Measurements from ENCODE around the gene GRB2. TPM values are rescaled to one million over a fixed set of nuclear protein-coding genes. Genes with fewer than 3 reads are reported as not detected.

GRB2 gene
- total and polyA plus RNA-seq, 7 experiments from 2014 or later = 112 to 167 (median 145) TPM

DNA sequence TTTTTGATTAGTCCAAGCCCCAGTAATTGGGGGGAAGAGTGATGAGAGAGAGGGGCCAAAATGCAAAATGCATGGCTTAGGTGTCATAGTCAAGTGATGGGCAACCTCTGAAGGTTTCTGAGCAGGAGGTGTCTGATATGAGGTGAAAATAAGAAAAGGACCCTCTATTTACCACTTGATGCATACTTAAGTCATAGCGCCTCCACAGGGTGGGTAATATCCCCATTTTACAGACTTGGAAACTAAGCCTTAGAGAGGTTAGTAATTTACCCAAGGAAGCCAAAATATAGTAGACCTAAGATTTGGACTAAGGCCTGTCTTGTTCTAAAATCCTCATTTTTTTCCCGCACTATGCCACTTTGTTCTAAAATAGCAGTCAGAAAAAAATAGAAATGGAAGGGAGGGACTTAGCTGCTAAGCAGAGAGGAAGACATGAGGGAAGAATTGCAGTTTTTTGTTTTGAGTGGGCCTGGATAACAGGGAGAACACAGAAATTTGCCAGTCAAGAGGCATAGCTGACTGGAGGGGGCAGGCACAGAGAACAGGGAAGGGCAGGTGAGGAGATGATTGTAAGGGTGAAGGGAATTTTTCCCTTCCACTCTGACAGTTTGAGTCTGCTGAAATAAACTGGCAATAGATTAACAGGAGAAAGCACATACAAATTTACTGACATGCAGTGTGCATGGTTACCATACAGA lies 2.3 kb upstream of the GRB2 start:
- H3K4me3 ChIP-seq (ENCODE audit: low read length) = no peak overlapping the region
- intact Hi-C loops (cut with micrococcal nuclease) = loop anchor here (5.0 to 10.0 kb wide), 2 partner anchors 373 to 436 kb away; partner anchors contain the start of gene HID1 (in 1 of the 2)
- POLR2A ChIA-PET = interaction anchor here (0.6 to 3.4 kb wide), 5 partner anchors 62 to 137 kb away, joined by 3 to 32 read pairs (median 4); partner anchors contain the start of genes MIF4GD and SLC25A19

DNA sequence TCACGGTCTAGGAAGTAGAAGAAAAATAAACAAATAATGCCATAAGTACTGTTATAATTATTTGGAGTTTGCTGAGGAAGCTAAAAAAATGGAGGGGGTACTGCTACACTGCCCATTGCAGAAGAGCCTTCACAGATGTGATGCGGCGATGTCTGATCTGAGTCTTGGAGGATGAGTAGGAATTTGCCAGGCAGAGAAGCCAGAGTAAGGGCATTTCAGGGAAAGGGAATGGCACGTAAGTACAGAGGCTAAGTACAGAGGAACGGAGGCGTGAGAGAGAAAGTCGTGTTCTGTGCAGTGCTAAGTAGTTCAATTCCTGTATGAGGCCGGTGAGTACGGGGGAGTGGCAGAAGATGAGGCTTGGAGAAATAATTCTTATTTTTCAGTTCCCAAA lies 741 bp upstream of the GRB2 start:
- intact Hi-C loops (cut with micrococcal nuclease) = loop anchor here (5.0 to 10.0 kb wide), 2 partner anchors 371 to 434 kb away; partner anchors contain the start of gene HID1 (in 1 of the 2)
- ATAC-seq = no peak
- Histone ChIP-seq H3K4me3 (ENCODE audit: low read length) (peak overlapping the region; percentile 56), H3K36me3 (ENCODE audit: control insufficient read depth in 2 of 3, insufficient read depth in 3 of 3, low read length in 3 of 3) (peaks cover 0 to 7% (median 0%) of the 10 kb centered on the region in 3 experiments), H3K27ac (ENCODE audit: low read depth, low read length) (peak overlapping the region; percentile 55), H3K27me3 (ENCODE audit: control insufficient read depth in 2 of 2, insufficient read depth in 2 of 2, low read length in 2 of 2) (no peaks in the 10 kb centered on the region), H3K4me1 (ENCODE audit: control insufficient read depth in 2 of 2, insufficient read depth in 2 of 2, low read length in 2 of 2) (peaks cover 25 to 28% of the 10 kb centered on the region in 2 donors), H3K9me3 (ENCODE audit: control insufficient read depth in 2 of 3, low read length in 3 of 3) (no peaks in the 10 kb centered on the region)
- ChIA-PET POLR2A (interaction anchor here (0.7 to 3.4 kb wide), 22 partner anchors 9 to 378 kb away, joined by 3 to 32 read pairs (median 4); partner anchors contain the start of genes GGA3, LLGL2, MIF4GD and MRPS7), CTCF (interaction anchor here (0.6 to 2.7 kb wide), 5 partner anchors 70 to 136 kb away, joined by 3 to 14 read pairs (median 4); partner anchors contain the start of genes MIF4GD and SLC25A19)
- Mint-ChIP-seq H3K4me3 (peak overlapping the region; percentile 91 to 100 (median 96)), H3K27ac (peak overlapping the region; percentile 81 to 91 (median 87)), H3K27me3 (no peaks in the 10 kb centered on the region), H3K9me3 (no peaks in the 10 kb centered on the region), H3K4me1 (peaks cover 23 to 49% (median 46%) of the 10 kb centered on the region in 7 donors), H3K36me3 (peaks cover 0 to 5% (median 0%) of the 10 kb centered on the region in 5 donors)
- peak in 2 of 9 donors; percentile 11 to 16 for DNase-seq

More for the DNA sequence above, 2.3 kb upstream of the GRB2 start:
- Histone ChIP-seq H3K36me3 (ENCODE audit: control insufficient read depth in 2 of 3, insufficient read depth in 3 of 3, low read length in 3 of 3) (peaks cover 0 to 7% (median 0%) of the 10 kb centered on the region in 3 experiments), H3K27me3 (ENCODE audit: control insufficient read depth in 2 of 2, insufficient read depth in 2 of 2, low read length in 2 of 2) (no peaks in the 10 kb centered on the region), H3K27ac (ENCODE audit: low read depth, low read length) (no peak overlapping the region), H3K4me1 (ENCODE audit: control insufficient read depth in 2 of 2, insufficient read depth in 2 of 2, low read length in 2 of 2) (peaks cover 12 to 26% of the 10 kb centered on the region in 2 donors), H3K9me3 (ENCODE audit: control insufficient read depth in 2 of 3, low read length in 3 of 3) (no peaks in the 10 kb centered on the region)
- CTCF ChIA-PET = interaction anchor here (1.0 to 2.7 kb wide), 2 partner anchors 85 kb away, joined by 8 to 14 read pairs; no protein-coding TSS in a partner anchor
- ATAC-seq = no peak
- Mint-ChIP-seq H3K4me1 (peaks cover 32 to 49% (median 47%) of the 10 kb centered on the region in 7 donors), H3K9me3 (peaks cover 0 to 2% (median 0%) of the 10 kb centered on the region in 11 donors), H3K27me3 (no peaks in the 10 kb centered on the region), H3K36me3 (peaks cover 0 to 5% (median 0%) of the 10 kb centered on the region in 5 donors), H3K27ac (peak overlapping the region in 5 of 9 donors; percentile 9 to 80 (median 22)), H3K4me3 (no peak overlapping the region)
- DNase-seq = no peak

DNA sequence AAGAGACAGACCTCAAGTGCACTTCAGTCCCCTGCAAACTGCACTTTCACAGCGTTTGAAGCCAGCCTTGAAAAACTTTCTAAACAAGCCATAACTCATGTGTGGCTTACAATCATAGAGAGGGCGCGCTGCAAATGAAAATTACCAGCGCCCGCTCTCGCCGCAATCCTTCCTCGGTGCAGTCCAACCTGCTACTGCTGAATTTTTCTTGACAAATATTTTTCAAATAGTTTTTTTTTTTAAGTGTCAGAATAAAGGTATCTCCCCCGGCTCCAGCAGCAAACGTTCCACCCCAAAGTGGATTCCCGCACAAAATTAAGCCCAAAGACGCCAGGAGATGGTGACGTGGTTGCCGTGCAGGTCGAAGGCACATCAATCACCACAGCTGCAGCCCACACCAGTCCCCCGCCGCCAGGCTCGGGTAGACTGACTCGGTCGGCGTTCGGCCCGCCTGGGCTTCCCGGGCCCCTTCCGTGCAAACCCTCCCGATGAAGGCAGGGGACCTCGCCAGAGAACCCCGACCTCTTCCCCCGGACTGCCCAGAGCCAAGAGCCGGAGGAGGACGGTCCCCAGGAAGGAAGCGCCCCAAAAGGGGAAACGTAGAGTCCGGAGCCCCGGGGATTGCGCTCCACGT lies 630 bp downstream of the GRB2 start:
- H3K27ac ChIP-seq (ENCODE audit: low read depth, low read length) = peak overlapping the region; percentile 91
- ATAC-seq (peak; percentile 32), DNase-seq (peak; percentile 36 to 66 (median 46))
- Mint-ChIP-seq H3K27ac (peak overlapping the region; percentile 84 to 98 (median 95)), H3K4me3 (peak overlapping the region; percentile 91 to 100 (median 96)), H3K4me1 (peaks cover 32 to 52% (median 45%) of the 10 kb centered on the region in 7 donors), H3K36me3 (peaks cover 0 to 9% (median 0%) of the 10 kb centered on the region in 5 donors), H3K9me3 (no peaks in the 10 kb centered on the region), H3K27me3 (no peaks in the 10 kb centered on the region)
- ChIA-PET POLR2A (interaction anchor here (0.8 to 3.4 kb wide), 17 partner anchors 8 to 380 kb away, joined by 3 to 32 read pairs (median 8); partner anchors contain the start of genes GGA3, MIF4GD, MRPS7 and SLC25A19), CTCF (interaction anchor here (0.7 to 2.7 kb wide), 5 partner anchors 69 to 143 kb away, joined by 4 to 14 read pairs (median 5); partner anchors contain the start of genes GGA3, MIF4GD, MRPS7 and SLC25A19)
- peaks cover 38 to 39% of the 10 kb centered on the region in 2 donors for H3K4me1 ChIP-seq (ENCODE audit: control insufficient read depth in 2 of 2, insufficient read depth in 2 of 2, low read length in 2 of 2)
- H3K27me3 ChIP-seq (ENCODE audit: control insufficient read depth in 2 of 2, insufficient read depth in 2 of 2, low read length in 2 of 2) = no peaks in the 10 kb centered on the region
- H3K9me3 ChIP-seq (ENCODE audit: control insufficient read depth in 2 of 3, low read length in 3 of 3) = no peaks in the 10 kb centered on the region
- intact Hi-C loops (cut with micrococcal nuclease) = loop anchor here (1.0 to 10.0 kb wide), 22 partner anchors 7 to 532 kb away; partner anchors contain the start of genes GGA3 (in 2 of the 2), MIF4GD (in 2 of the 2), MRPS7 (in 2 of the 2) and SLC25A19 (in 2 of the 2)
- H3K36me3 ChIP-seq (ENCODE audit: control insufficient read depth in 2 of 3, insufficient read depth in 3 of 3, low read length in 3 of 3) = peaks cover 0 to 7% (median 0%) of the 10 kb centered on the region in 3 experiments
- H3K4me3 ChIP-seq (ENCODE audit: low read length) = peak overlapping the region; percentile 83

DNA sequence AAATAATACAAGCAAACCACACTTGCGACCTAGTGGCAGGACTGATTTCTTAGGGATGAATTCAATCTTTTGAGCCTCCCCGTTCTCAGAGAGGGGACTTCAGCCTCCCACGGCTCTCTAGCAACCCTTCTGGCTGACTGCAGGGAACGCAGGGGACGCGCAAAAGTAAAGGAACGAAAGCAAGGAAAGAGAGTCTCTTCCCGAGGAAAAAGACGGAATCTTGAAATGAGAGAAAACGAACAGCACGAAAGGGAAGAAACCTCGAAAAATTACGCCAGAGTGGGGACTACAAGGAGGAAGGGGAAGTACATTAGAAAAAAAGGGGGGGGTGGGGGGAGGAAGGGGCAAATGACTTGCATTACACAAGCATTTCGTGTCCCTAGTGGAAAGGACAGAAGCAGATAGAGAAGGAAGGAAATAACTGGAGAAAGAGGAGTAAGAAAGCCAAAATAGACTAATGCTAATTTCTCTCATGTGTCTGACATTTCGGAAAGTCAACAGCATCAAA lies 1.2 kb downstream of the GRB2 start:
- Mint-ChIP-seq H3K9me3 (no peaks in the 10 kb centered on the region), H3K4me3 (peak overlapping the region; percentile 91 to 100 (median 96)), H3K27me3 (no peaks in the 10 kb centered on the region), H3K27ac (peak overlapping the region; percentile 84 to 98 (median 95)), H3K4me1 (peaks cover 37 to 53% (median 45%) of the 10 kb centered on the region in 7 donors), H3K36me3 (peaks cover 0 to 9% (median 0%) of the 10 kb centered on the region in 5 donors)
- peak overlapping the region; percentile 83 for H3K4me3 ChIP-seq (ENCODE audit: low read length)
- ChIA-PET CTCF (interaction anchor here (0.9 to 1.5 kb wide), 2 partner anchors 82 to 112 kb away, joined by 4 to 10 read pairs; no protein-coding TSS in a partner anchor), POLR2A (interaction anchor here (1.0 to 3.4 kb wide), 8 partner anchors 11 to 142 kb away, joined by 3 to 32 read pairs (median 10); partner anchors contain the start of genes GGA3, MRPS7 and SLC25A19)
- ATAC-seq (no peak), DNase-seq (peak in 8 of 9 donors; percentile 36 to 63 (median 52))
- peaks cover 38 to 39% of the 10 kb centered on the region in 2 donors for H3K4me1 ChIP-seq (ENCODE audit: control insufficient read depth in 2 of 2, insufficient read depth in 2 of 2, low read length in 2 of 2)
- intact Hi-C loops (cut with micrococcal nuclease) = loop anchor here (1.0 to 10.0 kb wide), 12 partner anchors 8 to 531 kb away; partner anchors contain the start of genes ARMC7 (in 1 of the 2), FDXR (in 1 of the 2), LLGL2 (in 1 of the 2) and MIF4GD (in 1 of the 2)
- H3K36me3 ChIP-seq (ENCODE audit: control insufficient read depth in 2 of 3, insufficient read depth in 3 of 3, low read length in 3 of 3) = peaks cover 0 to 7% (median 0%) of the 10 kb centered on the region in 3 experiments
- no peaks in the 10 kb centered on the region for H3K9me3 ChIP-seq (ENCODE audit: control insufficient read depth in 2 of 3, low read length in 3 of 3)
- H3K27me3 ChIP-seq (ENCODE audit: control insufficient read depth in 2 of 2, insufficient read depth in 2 of 2, low read length in 2 of 2) = no peaks in the 10 kb centered on the region
- peak overlapping the region; percentile 91 for H3K27ac ChIP-seq (ENCODE audit: low read depth, low read length)

DNA sequence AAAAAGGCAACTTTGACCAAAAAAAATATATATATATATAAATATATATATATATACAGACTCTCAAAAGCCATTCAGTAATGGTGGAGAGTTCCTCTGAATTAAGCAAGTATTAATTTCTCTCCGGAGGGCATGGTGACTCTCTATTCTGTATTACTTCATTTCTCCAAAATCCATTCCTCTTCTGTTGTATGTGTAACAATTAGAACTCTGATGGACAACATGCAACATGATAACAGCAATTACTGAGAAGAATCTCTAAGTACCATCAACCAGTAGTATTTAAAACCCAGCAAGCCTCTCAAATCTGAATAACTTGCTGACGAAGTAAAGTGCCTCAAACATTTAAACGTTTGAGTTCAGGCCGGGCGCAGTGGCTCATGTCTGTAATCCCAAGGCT lies 2.3 kb downstream of the GRB2 start:
- H3K4me1 ChIP-seq (ENCODE audit: control insufficient read depth in 2 of 2, insufficient read depth in 2 of 2, low read length in 2 of 2) = peaks cover 38 to 39% of the 10 kb centered on the region in 2 donors
- POLR2A ChIA-PET = interaction anchor here (1.0 to 1.2 kb wide), 3 partner anchors 58 to 141 kb away, joined by 3 to 4 read pairs (median 4); partner anchors contain the start of genes GGA3, MRPS7 and SLC25A19
- Mint-ChIP-seq H3K27me3 (no peaks in the 10 kb centered on the region), H3K27ac (peak overlapping the region; percentile 26 to 89 (median 77)), H3K9me3 (no peaks in the 10 kb centered on the region), H3K4me3 (peak overlapping the region; percentile 79 to 100 (median 93)), H3K4me1 (peaks cover 40 to 62% (median 48%) of the 10 kb centered on the region in 7 donors), H3K36me3 (peaks cover 0 to 9% (median 0%) of the 10 kb centered on the region in 5 donors)
- DNase-seq = no peak
- H3K9me3 ChIP-seq (ENCODE audit: control insufficient read depth in 2 of 3, low read length in 3 of 3) = no peaks in the 10 kb centered on the region
- no peaks in the 10 kb centered on the region for H3K27me3 ChIP-seq (ENCODE audit: control insufficient read depth in 2 of 2, insufficient read depth in 2 of 2, low read length in 2 of 2)
- no peak overlapping the region for H3K4me3 ChIP-seq (ENCODE audit: low read length)
- intact Hi-C loops (cut with micrococcal nuclease) = loop anchor here (10.0 kb wide), 1 partner anchor 368 kb away; no protein-coding TSS in a partner anchor
- CTCF ChIA-PET = interaction anchor here (1.5 kb wide), 1 partner anchor 81 kb away, joined by 10 read pairs; no protein-coding TSS in a partner anchor
- H3K36me3 ChIP-seq (ENCODE audit: control insufficient read depth in 2 of 3, insufficient read depth in 3 of 3, low read length in 3 of 3) = peaks cover 0 to 7% (median 0%) of the 10 kb centered on the region in 3 experiments
- H3K27ac ChIP-seq (ENCODE audit: low read depth, low read length) = peak overlapping the region; percentile 91
- ATAC-seq = no peak

Measured in naive thymus-derived CD4-positive, alpha-beta T cell (primary cell).